Prostate gland (tissue), 2 donors: Measurements from ENCODE around the gene ITGA11.

Experiments
- POLR2A ChIP-seq: fragments of 450-650 bp; IDR thresholded peaks from one replicate; pipeline ENCODE4 v1.6.1; 2016; ENCODE audit warnings: antibody characterized with exemption, mild to moderate bottlenecking
- POLR2AphosphoS5 ChIP-seq: sonication (generic); formaldehyde crosslinking; IDR thresholded peaks from one replicate; pipeline ENCODE4 v1.6.1; 2017; ENCODE audit warnings: antibody characterized with exemption
- TF ChIP-seq, protein P1 (sequence below), 4 experiments: fragments of 200-600 bp in 2 of 4; fragments of 450-650 bp in 2 of 4; sonication (generic) in 2 of 4; IDR thresholded peaks; 1 replicate in 3 of 4; 2 replicates in 1 of 4; pipeline ENCODE4 v1.5.1; 2016 to 2019; ENCODE audit warnings: antibody characterized with exemption in 4 of 4, mild to moderate bottlenecking in 2 of 4, moderate library complexity in 2 of 4

DNA sequence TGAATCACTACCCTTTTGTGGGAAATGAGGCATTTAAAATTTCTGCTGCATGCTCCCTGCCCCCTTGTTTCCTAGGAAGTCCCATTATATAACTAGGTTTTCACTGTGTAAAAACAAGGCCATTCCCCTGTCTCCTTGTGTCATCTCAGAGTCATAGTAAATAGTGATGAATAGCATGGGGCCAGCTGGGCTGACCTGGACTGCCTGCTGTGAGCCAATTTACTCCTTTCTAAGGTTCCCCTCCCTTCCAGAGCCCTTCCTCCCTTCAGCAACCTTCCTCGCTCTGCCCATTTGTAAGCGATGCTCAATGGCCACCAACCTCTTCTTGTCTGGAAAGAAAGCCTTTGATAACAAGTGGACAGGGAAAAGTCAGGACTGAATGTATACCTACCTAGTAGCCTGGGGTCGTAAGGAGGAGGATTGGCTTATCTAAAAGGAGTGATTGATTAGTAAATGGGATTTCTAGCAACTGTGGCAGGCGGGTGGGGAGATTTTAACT lies 11.7 kb downstream of the ITGA11 start:
- TF ChIP-seq, protein P1, sequence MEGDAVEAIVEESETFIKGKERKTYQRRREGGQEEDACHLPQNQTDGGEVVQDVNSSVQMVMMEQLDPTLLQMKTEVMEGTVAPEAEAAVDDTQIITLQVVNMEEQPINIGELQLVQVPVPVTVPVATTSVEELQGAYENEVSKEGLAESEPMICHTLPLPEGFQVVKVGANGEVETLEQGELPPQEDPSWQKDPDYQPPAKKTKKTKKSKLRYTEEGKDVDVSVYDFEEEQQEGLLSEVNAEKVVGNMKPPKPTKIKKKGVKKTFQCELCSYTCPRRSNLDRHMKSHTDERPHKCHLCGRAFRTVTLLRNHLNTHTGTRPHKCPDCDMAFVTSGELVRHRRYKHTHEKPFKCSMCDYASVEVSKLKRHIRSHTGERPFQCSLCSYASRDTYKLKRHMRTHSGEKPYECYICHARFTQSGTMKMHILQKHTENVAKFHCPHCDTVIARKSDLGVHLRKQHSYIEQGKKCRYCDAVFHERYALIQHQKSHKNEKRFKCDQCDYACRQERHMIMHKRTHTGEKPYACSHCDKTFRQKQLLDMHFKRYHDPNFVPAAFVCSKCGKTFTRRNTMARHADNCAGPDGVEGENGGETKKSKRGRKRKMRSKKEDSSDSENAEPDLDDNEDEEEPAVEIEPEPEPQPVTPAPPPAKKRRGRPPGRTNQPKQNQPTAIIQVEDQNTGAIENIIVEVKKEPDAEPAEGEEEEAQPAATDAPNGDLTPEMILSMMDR (IDR thresholded peaks at IDR 0.05) = no peak
- TF ChIP-seq POLR2A (no peak), POLR2AphosphoS5 (no peak)
